IPS-18a (cell line): ENCODE results near the gene TNFAIP8L2.

Experiments used
- H3K27ac ChIP-seq: one replicate; pipeline ENCODE4 v1.5.1; 2013; ENCODE audit warnings: low read length
- H3K27me3 ChIP-seq: one replicate; pipeline ENCODE4 v1.6.1; 2013; ENCODE audit warnings: mild to moderate bottlenecking, low read length; ENCODE audit not compliant: control insufficient read depth, insufficient read depth
- H3K36me3 ChIP-seq: one replicate; pipeline ENCODE4 v1.6.1; 2013; ENCODE audit warnings: low read depth, low read length; ENCODE audit not compliant: control insufficient read depth
- H3K4me1 ChIP-seq: one replicate; pipeline ENCODE4 v1.6.1; 2013; ENCODE audit warnings: low read depth, low read length; ENCODE audit not compliant: control insufficient read depth
- H3K4me3 ChIP-seq: one replicate; pipeline ENCODE4 v1.5.1; 2013; ENCODE audit warnings: low read length
- H3K9ac ChIP-seq: one replicate; pipeline ENCODE4 v1.6.1; 2013; ENCODE audit warnings: mild to moderate bottlenecking, low read length, moderate library complexity
- H3K9me3 ChIP-seq: one replicate; pipeline ENCODE4 v1.6.1; 2013; ENCODE audit warnings: low read depth, low read length; ENCODE audit not compliant: control insufficient read depth

TNFAIP8L2 gene

DNA sequence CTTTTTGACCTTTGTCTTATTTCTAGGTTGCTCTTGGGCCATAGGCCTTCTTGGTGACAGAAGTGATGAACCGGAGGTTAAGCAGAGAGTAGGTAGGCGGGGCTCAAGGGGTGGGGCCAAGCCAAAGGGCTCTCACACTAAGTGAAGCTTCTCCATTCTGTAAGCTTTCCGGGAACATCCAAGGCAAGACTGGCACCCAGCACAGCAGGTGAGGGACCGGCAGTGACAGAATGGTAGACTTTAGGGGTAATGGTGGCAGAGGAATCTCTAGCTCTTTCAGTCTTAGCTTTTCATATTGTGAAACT, at the start of gene TNFAIP8L2:
Gene TNFAIP8L2 (plus strand): TSS at position 135 of the 305 bp plus-strand sequence. CDS start 2,049 bp downstream, outside the sequence.
- H3K4me3 ChIP-seq = no peak within 1 kb of the TSS
- H3K27ac ChIP-seq = no peak within 1 kb of the TSS
- H3K27me3 ChIP-seq = no peaks in the 10 kb centered on the region
- H3K9me3 ChIP-seq = no peaks in the 10 kb centered on the region
- no peak within 1 kb of the TSS for H3K9ac ChIP-seq
- peaks cover 8% of the 10 kb centered on the region for H3K36me3 ChIP-seq
- no peaks in the 10 kb centered on the region for H3K4me1 ChIP-seq

DNA sequence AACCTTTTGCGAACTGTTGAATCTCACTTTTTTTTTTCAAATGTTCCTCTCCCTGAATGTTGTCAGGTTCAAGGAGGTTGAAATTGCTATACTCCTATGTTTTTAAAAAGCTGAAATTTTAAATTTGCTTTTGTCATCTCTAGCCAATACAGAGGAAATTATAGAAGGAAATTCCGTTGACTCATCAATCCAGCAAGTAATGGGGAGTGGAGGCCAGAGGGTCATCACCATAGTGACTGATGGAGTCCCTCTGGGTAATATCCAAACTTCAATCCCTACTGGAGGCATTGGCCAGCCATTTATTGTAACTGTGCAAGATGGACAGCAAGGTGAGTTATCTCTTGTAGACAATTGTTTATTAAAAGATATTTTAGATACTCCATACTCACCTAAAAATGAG, 49.6 kb upstream of the TNFAIP8L2 start:
- no peak overlapping the region for H3K27ac ChIP-seq
- no peak overlapping the region for H3K4me3 ChIP-seq
- no peaks in the 10 kb centered on the region for H3K36me3 ChIP-seq
- no peak overlapping the region for H3K9ac ChIP-seq
- H3K4me1 ChIP-seq = no peaks in the 10 kb centered on the region
- H3K27me3 ChIP-seq = no peaks in the 10 kb centered on the region
- no peaks in the 10 kb centered on the region for H3K9me3 ChIP-seq

DNA sequence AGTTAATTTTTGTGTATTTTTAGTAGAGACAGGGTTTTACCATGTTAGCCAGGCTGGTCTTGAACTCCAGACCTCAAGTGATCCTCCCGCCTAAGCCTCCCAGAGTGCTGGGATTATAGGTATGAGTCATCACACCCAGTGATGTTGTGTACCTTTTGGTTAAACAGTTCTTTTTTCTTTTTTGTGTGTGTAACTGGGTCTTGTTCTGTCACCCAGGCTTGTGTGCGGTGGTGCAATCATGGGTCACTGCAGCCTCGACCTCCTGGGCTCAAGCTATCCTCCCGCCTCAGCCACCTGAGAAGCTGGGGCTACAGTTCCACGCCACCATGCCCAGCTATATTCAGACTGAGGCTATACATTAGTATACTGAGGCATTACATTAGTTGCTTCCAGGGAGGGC, 48.1 kb upstream of the TNFAIP8L2 start:
- H3K9ac ChIP-seq = no peak overlapping the region
- no peak overlapping the region for H3K27ac ChIP-seq
- H3K4me1 ChIP-seq = no peaks in the 10 kb centered on the region
- no peak overlapping the region for H3K4me3 ChIP-seq
- no peaks in the 10 kb centered on the region for H3K36me3 ChIP-seq
- no peaks in the 10 kb centered on the region for H3K9me3 ChIP-seq
- H3K27me3 ChIP-seq = no peaks in the 10 kb centered on the region

DNA sequence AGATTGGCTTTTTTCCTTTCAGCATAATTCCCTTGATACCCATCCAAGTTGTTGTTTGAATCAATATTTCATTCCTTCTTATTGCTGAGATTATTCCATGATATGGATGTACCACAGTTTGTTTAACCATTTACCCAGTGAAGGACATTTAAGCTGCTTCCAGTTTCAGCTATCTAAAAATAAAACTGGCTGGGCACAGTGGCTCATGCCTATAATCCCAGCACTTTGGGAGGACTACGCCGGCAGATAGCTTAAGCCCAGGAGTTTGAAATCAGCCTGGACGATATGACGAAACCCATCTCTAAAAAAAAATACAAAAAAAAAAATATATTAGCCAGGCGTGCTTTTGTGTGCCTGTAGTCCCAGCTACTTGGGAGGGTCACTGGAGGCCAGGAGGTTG, 42.6 kb upstream of the TNFAIP8L2 start:
- Histone ChIP-seq H3K36me3 (no peaks in the 10 kb centered on the region), H3K4me1 (no peaks in the 10 kb centered on the region), H3K4me3 (no peak overlapping the region), H3K9me3 (no peaks in the 10 kb centered on the region), H3K9ac (no peak overlapping the region), H3K27me3 (no peaks in the 10 kb centered on the region), H3K27ac (no peak overlapping the region)

DNA sequence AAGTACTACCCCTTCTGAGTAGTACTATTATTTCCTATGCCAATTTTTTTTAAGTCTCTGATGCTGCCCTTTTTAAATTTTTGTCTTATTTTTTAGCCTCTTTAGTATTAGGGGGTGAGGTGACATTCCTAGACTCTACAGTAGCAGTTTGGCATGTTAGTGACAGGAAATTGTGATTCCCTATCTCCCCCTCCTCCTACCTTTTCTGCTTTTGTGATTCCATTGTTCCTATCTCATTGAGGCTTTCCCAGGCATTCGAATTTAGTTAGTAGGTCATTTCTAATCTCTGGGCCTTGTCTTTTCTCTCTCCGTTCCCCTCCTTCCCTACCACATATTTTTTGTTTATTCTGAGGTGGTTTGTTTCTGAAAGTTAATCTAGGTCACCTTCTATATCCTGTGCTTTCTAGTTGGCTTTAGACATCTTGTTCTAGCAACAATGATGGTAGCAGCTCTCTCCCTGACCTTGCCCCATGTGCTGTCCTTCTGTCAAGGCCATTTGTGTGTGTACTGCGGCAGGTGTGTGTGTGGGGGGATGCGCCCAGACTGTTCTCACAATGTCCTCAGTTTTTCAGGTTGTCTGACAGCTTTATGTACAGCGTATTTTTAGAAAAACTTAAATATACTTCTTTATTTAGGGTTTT, 31.6 kb upstream of the TNFAIP8L2 start:
- no peaks in the 10 kb centered on the region for H3K9me3 ChIP-seq
- no peaks in the 10 kb centered on the region for H3K36me3 ChIP-seq
- H3K4me3 ChIP-seq = no peak overlapping the region
- no peak overlapping the region for H3K27ac ChIP-seq
- no peaks in the 10 kb centered on the region for H3K27me3 ChIP-seq
- peaks cover 11% of the 10 kb centered on the region for H3K4me1 ChIP-seq
- H3K9ac ChIP-seq = no peak overlapping the region

DNA sequence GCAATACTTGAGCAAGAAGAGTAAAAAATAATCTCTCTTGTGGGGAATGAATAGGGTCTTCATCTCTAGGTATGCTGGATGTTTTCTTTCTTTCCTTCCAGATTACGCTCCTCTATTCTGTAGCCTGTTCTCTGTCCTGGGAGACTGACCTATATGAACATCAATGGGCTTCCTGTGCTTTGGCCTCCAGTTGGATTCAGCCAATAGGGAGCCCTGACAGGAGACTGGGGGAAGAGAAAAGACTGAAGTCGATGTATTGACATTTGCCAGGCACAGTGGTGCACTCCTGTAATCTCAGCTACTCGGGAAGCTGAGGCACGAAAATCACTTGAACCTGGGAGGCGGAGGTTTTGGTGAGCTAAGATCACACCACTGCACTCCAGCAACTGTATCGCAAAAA, 27.6 kb upstream of the TNFAIP8L2 start:
- Histone ChIP-seq H3K36me3 (no peaks in the 10 kb centered on the region), H3K9me3 (no peaks in the 10 kb centered on the region), H3K27me3 (peaks cover 31% of the 10 kb centered on the region), H3K4me3 (no peak overlapping the region), H3K4me1 (peaks cover 11% of the 10 kb centered on the region), H3K9ac (no peak overlapping the region), H3K27ac (no peak overlapping the region)

DNA sequence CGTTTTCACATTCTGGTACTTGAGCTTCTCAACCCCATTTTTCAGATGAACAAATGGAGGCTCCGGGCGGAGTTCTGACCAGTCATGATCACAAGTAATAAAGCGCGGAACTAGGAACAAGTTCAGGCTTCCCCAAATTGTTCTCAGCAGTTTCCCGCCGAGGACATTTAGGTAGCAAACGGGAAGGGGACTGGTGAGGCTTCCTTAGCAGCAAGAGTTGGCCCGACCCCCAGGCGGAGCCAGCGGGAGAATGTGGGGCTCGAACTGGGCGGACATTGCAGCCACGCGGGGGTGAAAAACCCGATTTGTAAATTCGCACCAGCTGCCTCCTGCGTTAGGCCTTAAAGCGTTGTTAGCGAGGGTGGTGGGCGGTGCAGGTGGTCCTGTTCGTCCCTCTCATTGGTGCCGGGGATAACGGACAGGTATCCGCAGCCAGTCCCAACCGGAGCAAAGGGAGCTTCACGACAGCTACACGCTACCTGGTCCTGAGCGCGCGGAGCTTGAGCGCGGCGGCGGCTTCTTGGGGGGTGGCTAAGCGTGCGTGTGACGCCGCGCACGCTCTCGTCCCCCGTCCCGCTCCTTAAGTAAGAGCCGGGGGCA, 25.4 kb upstream of the TNFAIP8L2 start:
- peak overlapping the region; percentile 61 for H3K4me3 ChIP-seq
- H3K27ac ChIP-seq = no peak overlapping the region
- H3K4me1 ChIP-seq = peaks cover 4% of the 10 kb centered on the region
- no peaks in the 10 kb centered on the region for H3K9me3 ChIP-seq
- H3K36me3 ChIP-seq = peaks cover 15% of the 10 kb centered on the region
- peaks cover 35% of the 10 kb centered on the region for H3K27me3 ChIP-seq
- peak overlapping the region; percentile 48 for H3K9ac ChIP-seq

DNA sequence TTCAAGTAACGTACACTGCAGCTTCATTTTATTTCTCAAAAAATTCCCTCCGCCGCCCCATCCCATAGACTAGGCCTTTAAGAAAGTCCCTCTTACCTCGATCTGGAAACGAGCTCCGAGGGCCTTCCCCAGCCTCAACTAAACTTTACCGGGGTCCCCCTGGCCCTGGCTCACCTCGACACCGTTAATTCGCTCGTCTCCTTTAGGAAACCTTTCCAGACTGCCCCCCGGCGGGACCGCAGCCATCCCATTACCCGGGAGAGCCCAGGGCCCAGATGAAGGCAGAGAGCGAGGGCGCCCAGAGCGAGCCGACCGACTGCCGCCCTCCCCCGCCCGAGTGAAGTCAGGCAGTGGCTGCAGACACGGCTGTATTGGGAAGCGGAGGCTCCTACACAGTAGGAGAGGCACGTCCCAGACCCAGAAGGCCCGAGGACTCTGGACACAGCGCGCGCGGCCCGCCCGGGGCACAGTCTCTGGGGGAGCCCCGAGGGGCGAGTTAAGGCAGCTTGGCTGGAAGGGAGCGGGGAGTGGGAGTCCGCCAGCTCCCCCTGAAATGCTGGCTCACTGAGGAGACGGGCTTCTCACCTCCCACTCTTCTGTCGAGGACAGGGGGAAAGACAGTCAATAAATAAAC, 24.6 kb upstream of the TNFAIP8L2 start:
- H3K9ac ChIP-seq = peak overlapping the region; percentile 48

DNA sequence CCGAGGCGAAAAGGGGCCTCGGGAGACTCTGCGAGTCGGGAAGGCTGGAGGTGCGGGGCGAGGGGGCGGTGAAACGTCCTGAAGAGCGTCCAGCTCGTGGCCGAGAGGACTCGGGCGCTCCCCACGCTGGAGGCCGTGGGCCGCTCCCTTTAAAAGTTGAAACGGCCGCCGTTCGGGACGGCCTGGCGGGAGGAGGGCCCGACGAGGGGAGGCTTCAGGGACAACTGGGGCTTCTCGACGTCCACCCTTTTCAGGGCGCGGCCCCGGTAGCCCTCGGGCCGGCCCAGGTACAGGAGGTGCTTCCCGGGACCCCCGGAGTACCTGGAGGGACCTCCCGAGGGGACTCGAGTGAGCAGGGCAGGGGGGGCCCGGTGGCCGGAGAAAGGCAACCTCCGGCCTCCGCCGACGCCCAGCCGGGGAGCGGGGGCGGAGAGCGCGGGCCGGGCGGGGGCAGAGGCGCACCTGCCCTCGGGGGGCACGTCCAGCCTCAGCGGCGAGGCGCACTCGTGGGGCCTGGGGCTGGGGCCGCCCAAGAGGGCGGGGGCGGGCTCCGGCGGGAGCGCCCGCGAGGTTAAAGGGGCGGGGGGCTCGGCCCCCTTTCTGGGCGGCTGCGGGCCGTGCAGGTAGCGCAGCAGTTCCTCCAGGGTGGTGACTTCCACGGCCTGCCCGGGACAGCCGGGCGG, 24.0 kb upstream of the TNFAIP8L2 start:
- H3K9me3 ChIP-seq = no peaks in the 10 kb centered on the region
- peaks cover 22% of the 10 kb centered on the region for H3K36me3 ChIP-seq
- peaks cover 4% of the 10 kb centered on the region for H3K4me1 ChIP-seq
- no peak overlapping the region for H3K27ac ChIP-seq
- peak overlapping the region; percentile 48 for H3K9ac ChIP-seq
- peak overlapping the region; percentile 61 for H3K4me3 ChIP-seq
- peaks cover 35% of the 10 kb centered on the region for H3K27me3 ChIP-seq

More for the DNA sequence above, 24.6 kb upstream of the TNFAIP8L2 start:
- peaks cover 4% of the 10 kb centered on the region for H3K4me1 ChIP-seq
- peaks cover 21% of the 10 kb centered on the region for H3K36me3 ChIP-seq
- H3K9me3 ChIP-seq = no peaks in the 10 kb centered on the region
- peaks cover 35% of the 10 kb centered on the region for H3K27me3 ChIP-seq
- peak overlapping the region; percentile 61 for H3K4me3 ChIP-seq
- H3K27ac ChIP-seq = no peak overlapping the region

DNA sequence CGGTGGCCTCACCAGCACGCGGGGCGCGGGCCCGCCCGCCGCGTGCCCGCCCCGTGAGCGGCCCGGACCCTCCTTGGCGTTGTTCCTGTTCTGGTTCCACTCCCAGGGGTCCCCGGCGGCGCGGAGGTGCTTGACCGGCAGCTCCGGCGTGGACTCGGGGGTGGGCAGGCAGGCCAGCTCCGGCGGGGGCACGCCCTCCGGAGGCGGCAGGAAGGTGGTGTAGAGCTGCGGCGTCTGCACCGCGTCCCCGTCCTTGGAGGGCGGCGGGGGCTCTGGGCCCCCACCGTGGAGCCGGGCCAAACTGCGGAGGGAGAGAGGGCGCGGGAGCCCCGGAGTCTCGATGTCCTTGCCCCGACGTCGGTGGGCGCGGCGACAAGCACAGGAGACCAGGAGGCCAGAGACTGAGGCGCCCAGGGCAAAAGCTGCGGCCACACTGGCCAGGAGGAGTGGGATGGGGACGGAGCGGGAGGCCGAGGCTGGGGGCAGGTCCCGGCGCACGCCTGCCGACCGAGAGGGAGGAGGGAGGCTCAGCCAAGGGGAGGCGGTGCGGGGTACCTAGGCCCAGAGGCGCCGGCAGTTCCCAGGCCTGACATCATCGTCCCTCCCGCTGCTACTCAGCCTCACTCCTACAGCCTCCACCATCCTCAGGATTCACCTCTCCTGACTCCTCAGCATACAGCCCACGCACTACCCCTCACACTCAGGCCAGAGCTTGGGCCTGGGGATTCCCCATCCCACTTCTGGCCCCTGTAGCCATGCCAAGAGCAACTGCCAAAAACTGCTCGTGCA, 23.2 kb upstream of the TNFAIP8L2 start:
- H3K36me3 ChIP-seq = peaks cover 22% of the 10 kb centered on the region
- peaks cover 35% of the 10 kb centered on the region for H3K27me3 ChIP-seq

DNA sequence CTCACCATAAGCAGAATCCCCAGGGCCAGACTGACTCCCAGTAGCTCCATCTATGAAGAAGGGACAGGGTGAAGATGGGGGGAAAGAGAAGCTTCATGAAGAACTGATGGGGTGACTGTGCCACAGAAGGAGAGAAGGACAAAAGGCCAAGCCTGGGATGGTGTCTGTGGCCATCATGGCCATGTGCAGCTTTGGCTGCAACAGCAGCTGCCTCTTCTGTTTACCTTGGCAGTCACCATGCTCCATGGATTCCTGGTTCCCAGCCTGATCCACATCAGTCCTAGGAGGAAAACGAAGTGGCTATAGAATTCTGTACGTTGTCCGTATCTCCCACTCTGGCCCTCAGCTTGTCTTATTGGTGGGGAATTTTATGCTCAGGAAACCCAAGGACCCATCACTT, 22.1 kb upstream of the TNFAIP8L2 start:
- peaks cover 25% of the 10 kb centered on the region for H3K36me3 ChIP-seq
- H3K27me3 ChIP-seq = peaks cover 35% of the 10 kb centered on the region
- no peaks in the 10 kb centered on the region for H3K4me1 ChIP-seq
- H3K9me3 ChIP-seq = no peaks in the 10 kb centered on the region
- no peak overlapping the region for H3K4me3 ChIP-seq
- no peak overlapping the region for H3K27ac ChIP-seq
- H3K9ac ChIP-seq = no peak overlapping the region

More for the DNA sequence above, 23.2 kb upstream of the TNFAIP8L2 start:
- H3K9me3 ChIP-seq = no peaks in the 10 kb centered on the region
- no peak overlapping the region for H3K27ac ChIP-seq
- H3K9ac ChIP-seq = no peak overlapping the region
- H3K4me3 ChIP-seq = peak overlapping the region; percentile 61
- H3K4me1 ChIP-seq = peaks cover 4% of the 10 kb centered on the region
